Measurements from ENCODE around the gene NCAM2. TPM values are rescaled to one million over a fixed set of nuclear protein-coding genes. Genes with fewer than 3 reads are reported as not detected.

NCAM2 gene
- total and polyA plus RNA-seq, 7 donors: 0.14 to 2.4 (median 0.62) TPM

GRCh38 chr21:21236996-21237395 is 238.8 kb downstream of the NCAM2 start:
- ATAC-seq: no peak
- Histone ChIP-seq H3K4me1 (no peaks in the 10 kb centered on the region), H3K27ac (no peak overlapping the region), H3K27me3 (ENCODE audit: insufficient read depth in 3 of 3, low read length in 2 of 3) (no peaks in the 10 kb centered on the region), H3K36me3 (ENCODE audit: insufficient read depth in 1 of 2, low read depth in 1 of 2) (no peaks in the 10 kb centered on the region), H3K4me3 (no peak overlapping the region), H3K9me3 (no peaks in the 10 kb centered on the region)
- 29 to 42% (median 31%) methylated on average over 3 of the region's 3 CpGs for WGBS, 3 donors
- no peak for TF ChIP-seq CTCF (IDR thresholded peaks at IDR 0.05)
- DNase-seq: no peak
- intact Hi-C loops (cut with DNase I): no loop called here

GRCh38 chr21:21238629-21239400 is 240.6 kb downstream of the NCAM2 start:
- Histone ChIP-seq H3K27me3 (ENCODE audit: insufficient read depth in 3 of 3, low read length in 2 of 3) (no peaks in the 10 kb centered on the region), H3K9me3 (no peaks in the 10 kb centered on the region), H3K4me1 (no peaks in the 10 kb centered on the region), H3K4me3 (no peak overlapping the region), H3K36me3 (ENCODE audit: insufficient read depth in 1 of 2, low read depth in 1 of 2) (no peaks in the 10 kb centered on the region), H3K27ac (no peak overlapping the region)
- DNase-seq (no peak), ATAC-seq (no peak)
- intact Hi-C loops (cut with DNase I): no loop called here
- no peak for TF ChIP-seq CTCF (IDR thresholded peaks at IDR 0.05)
- 90 to 91% (median 91%) methylated on average over 10 of the region's 10 CpGs for WGBS, 3 donors

- intact Hi-C loops (cut with DNase I): no loop called here
- no peak overlapping the region for H3K27ac ChIP-seq
- TF ChIP-seq CTCF (IDR thresholded peaks at IDR 0.05): no peak
- H3K4me1 ChIP-seq: no peaks in the 10 kb centered on the region
- H3K9me3 ChIP-seq: no peaks in the 10 kb centered on the region
- no peak overlapping the region for H3K4me3 ChIP-seq
- ATAC-seq (no peak), DNase-seq (no peak)
- no peaks in the 10 kb centered on the region for H3K27me3 ChIP-seq (ENCODE audit: insufficient read depth in 3 of 3, low read length in 2 of 3)
- no peaks in the 10 kb centered on the region for H3K36me3 ChIP-seq (ENCODE audit: insufficient read depth in 1 of 2, low read depth in 1 of 2)
Measured at GRCh38 chr21:21241391-21241790, 243.2 kb downstream of the NCAM2 start.

GRCh38 chr21:21246007-21246406 is 247.8 kb downstream of the NCAM2 start:
- DNase-seq (no peak), ATAC-seq (no peak)
- no peaks in the 10 kb centered on the region for H3K27me3 ChIP-seq (ENCODE audit: insufficient read depth in 3 of 3, low read length in 2 of 3)
- TF ChIP-seq CTCF (IDR thresholded peaks at IDR 0.05): no peak
- intact Hi-C loops (cut with DNase I): no loop called here
- no peaks in the 10 kb centered on the region for H3K36me3 ChIP-seq (ENCODE audit: insufficient read depth in 1 of 2, low read depth in 1 of 2)
- no peaks in the 10 kb centered on the region for H3K9me3 ChIP-seq
- H3K27ac ChIP-seq: no peak overlapping the region
- WGBS, 3 donors: 92 to 95% (median 94%) methylated on average over 3 of the region's 3 CpGs
- no peaks in the 10 kb centered on the region for H3K4me1 ChIP-seq
- H3K4me3 ChIP-seq: no peak overlapping the region

- no peaks in the 10 kb centered on the region for H3K4me1 ChIP-seq
- no peak for ATAC-seq
- H3K4me3 ChIP-seq: no peak overlapping the region
- H3K27me3 ChIP-seq (ENCODE audit: insufficient read depth in 3 of 3, low read length in 2 of 3): no peaks in the 10 kb centered on the region
- TF ChIP-seq CTCF (IDR thresholded peaks at IDR 0.05): no peak
- no peaks in the 10 kb centered on the region for H3K9me3 ChIP-seq
- no peaks in the 10 kb centered on the region for H3K36me3 ChIP-seq (ENCODE audit: insufficient read depth in 1 of 2, low read depth in 1 of 2)
- intact Hi-C loops (cut with DNase I): no loop called here
- no peak for DNase-seq
- WGBS, 3 donors: 55 to 76% (median 57%) methylated on average over 1 of the region's 1 CpG
- H3K27ac ChIP-seq: no peak overlapping the region
Measured at GRCh38 chr21:21247424-21247823, 249.2 kb downstream of the NCAM2 start.
